Ammon's horn (tissue), 1 donor: ENCODE results near the gene ARFIP1.

Source experiments
- DNase-seq: peaks from one replicate; pipeline ENCODE4 v3.0.0-alpha.2; 2016; ENCODE audit warnings: low spot score

The ARFIP1 gene

DNA sequence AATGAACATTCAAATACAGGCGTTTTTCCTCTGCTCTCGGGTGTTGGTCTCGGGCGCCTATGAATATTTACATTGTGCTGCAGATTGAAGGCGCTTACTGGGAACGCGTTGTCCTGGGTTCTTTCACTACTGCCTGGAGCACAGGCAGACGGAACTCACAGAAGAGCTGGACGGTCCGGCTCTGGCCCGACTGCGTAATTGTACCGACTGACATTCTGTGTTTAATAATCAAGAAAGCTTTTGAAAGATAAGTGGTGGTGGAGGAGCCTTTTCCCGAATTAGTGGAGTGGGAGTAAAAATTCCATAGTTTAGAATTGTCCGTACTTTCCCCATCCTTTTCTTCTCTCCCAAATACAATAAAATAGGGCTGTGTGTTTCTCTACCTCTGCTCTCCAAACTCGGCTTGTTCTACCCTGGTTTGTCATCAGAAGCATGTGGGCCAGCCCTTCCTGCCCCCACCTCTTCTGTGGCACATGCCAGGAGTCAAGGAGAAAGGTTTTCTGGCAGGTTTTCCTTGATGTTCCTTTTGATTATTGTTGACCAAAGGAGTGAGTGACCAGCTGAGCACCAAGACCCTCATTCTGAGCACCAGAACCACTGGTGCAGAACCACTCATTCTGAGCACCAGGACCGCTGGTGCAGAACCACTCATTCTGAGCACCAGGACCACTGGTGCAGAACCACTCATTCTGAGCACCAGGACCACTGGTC lies 158.6 kb downstream of the ARFIP1 start:
- no peak for DNase-seq

DNA sequence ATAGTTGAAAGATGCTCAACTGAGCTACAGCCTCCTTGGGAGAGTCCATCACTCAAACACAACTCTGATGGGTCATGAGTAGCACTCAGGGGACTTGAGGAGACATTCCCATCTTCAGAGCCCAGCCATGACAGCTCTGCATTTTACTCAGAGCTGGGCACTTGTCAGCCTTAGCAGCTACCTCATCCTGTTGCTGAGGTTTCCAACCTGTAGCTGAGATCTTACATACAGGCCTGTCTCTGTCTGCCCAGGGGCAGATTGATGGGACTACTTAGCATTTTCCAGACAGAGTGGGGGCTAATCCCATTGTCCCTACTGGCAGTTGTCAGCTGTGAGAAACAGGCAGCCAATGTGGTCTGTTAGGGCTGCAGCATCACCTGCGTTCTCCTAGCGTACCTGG lies 159.9 kb downstream of the ARFIP1 start:
- no peak for DNase-seq

DNA sequence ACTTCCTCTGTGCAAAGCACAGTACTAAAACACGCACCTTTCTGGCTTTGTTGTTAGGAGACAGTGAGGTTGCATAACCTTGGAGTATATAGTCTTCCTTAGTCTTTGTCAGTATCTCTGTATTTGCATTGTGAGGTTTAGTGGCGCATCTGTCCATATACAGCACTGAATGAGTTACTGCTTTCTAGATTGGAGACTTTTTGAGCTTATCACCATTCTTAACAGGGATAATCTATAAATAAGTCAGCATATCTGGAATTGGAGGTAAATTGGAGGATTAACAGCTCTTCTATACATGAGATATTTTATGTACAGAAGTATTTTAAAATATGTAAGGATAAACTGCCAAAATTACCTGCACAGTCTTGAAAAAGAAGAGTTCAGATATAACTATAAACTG lies 160.7 kb downstream of the ARFIP1 start:
- no peak for DNase-seq

DNA sequence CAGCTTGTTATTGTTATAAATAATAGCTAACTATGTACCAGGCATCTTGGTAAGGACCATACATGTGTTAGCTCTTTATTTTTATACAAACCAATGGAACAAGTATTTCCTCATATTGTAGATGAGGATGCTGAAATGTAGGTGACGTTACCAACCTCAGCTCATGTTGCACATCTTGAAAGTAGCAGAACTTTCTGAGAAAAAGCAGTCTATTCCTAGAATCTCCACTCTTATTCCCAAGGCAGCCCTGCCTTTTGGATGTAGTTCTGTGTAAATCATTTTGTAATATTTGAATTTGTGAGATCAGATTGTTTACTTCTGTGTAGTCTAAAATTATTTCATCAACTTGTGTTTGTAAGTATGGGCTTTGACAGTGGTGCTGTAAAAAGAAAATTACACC lies 161.7 kb downstream of the ARFIP1 start:
- no peak for DNase-seq

DNA sequence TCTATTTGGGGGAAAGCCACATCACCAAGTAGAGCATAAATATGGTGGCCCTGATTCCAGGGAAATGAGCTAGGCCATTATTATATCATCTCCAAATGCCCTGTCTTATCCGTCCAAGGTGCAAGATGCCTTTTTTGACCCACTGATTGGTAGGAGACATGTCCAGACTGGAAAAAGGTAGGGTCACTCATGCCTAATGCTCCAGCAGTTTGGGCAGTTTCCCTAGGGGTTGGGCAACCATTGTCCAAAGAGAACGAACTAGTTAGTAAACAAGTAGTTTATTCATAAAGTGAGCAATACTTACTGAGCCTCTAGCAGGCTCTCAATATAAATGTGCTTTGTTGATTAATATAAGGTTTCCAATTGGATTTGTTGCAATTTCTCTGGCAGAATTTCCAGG lies 162.6 kb downstream of the ARFIP1 start:
- DNase-seq: no peak

- DNase-seq: no peak
Measured at GRCh38 chr4:152943672-152944071, 163.9 kb downstream of the ARFIP1 start.

DNA sequence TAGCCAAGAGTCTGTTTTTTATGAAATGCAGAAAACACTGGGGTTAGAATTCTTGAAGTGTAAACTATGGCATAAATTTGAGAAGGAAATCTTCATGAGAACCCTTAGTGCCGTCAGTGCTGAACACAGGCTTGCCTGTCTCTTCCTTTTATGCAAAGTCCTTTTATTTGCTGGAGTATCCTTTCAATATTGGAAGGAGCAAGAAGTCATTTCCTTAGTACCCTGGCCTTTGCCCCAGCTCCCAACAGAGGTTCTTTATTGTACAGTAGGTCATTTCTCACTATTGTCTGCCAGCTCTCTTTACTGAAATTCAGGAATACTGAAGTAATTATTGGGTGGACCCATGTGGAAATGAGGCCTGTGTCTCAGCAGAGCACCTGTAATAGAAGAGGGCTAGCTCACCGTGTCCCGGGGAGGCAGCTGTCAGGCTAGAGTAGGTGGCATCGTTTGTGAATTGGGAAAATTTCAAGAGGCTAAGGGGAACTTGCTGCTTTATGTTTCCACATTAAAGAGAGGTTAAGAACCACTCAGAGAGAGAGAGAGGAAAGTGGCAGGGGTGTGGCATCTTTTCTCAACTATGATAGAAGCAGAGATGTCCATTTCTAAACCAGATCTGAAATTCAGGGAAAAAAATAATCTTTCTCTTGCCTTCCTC lies 165.0 kb downstream of the ARFIP1 start:
- no peak for DNase-seq

DNA sequence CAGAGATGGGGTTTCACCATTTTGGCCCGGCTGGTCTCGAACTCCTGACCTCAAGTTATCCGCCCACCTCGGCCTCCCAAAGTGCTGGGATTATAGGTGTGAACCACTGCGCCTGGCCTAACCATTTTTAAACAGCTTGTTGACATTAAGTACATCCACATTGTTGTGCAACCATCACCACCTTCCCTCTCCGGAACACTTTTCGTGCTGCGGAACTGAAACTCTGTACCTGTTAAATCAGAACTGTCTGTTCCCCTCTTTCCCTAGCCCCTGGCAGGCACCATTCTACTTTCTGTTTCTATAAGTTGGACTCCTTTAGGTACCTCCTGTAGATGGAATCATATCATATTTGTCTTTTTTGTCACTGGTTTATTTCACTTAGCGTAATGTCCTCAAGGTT lies 165.9 kb downstream of the ARFIP1 start:
- no peak for DNase-seq

DNA sequence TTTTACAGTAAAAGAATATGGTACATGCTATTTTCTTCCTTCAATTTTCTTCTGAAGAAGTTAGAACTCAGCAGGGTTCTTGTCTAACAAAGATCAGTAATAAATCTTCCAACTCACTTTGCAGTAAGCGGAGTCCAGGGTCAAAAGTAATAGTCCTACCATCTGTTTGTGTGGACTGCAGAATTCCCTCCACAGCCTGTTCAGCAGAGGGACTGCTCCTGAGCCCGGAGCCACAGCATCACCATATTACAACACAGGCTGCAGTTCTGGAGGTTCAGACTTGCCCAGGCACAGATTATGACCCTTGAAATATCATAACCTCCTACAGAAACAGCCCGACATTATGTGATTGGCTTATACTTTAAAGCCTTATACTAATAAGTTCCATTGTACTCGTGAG lies 166.7 kb downstream of the ARFIP1 start:
- DNase-seq: no peak

GRCh38 chr4:152947311-152947710 lies 167.6 kb downstream of the ARFIP1 start:
- DNase-seq: no peak

GRCh38 chr4:152949930-152950329 lies 170.2 kb downstream of the ARFIP1 start:
- no peak for DNase-seq

- no peak for DNase-seq
Measured at GRCh38 chr4:152950402-152951274, 170.9 kb downstream of the ARFIP1 start.

DNA sequence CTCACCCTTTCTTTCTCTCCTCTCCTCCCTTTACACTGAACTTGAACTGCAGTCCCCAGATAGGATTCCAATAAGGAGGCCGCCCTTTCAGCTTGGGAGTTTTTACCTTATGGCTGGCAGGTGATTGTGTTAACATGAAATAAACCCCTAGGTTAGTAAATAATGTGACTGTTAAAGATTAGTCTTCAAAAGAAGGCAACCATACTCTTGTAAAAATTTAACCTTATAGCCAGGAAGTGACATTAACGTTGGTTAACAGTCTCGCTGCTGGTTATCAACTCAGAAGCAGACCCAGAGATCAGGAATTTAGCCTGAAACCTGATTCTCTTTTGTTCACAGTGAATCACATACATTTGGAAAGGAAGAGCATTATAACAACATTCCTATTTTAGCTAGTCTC lies 171.6 kb downstream of the ARFIP1 start:
- no peak for DNase-seq

- DNase-seq: no peak
Measured at GRCh38 chr4:152953514-152953913, 173.8 kb downstream of the ARFIP1 start.

- DNase-seq: no peak
Measured at GRCh38 chr4:152954741-152955140, 175.0 kb downstream of the ARFIP1 start.

GRCh38 chr4:152956147-152956546 lies 176.4 kb downstream of the ARFIP1 start:
- no peak for DNase-seq

DNA sequence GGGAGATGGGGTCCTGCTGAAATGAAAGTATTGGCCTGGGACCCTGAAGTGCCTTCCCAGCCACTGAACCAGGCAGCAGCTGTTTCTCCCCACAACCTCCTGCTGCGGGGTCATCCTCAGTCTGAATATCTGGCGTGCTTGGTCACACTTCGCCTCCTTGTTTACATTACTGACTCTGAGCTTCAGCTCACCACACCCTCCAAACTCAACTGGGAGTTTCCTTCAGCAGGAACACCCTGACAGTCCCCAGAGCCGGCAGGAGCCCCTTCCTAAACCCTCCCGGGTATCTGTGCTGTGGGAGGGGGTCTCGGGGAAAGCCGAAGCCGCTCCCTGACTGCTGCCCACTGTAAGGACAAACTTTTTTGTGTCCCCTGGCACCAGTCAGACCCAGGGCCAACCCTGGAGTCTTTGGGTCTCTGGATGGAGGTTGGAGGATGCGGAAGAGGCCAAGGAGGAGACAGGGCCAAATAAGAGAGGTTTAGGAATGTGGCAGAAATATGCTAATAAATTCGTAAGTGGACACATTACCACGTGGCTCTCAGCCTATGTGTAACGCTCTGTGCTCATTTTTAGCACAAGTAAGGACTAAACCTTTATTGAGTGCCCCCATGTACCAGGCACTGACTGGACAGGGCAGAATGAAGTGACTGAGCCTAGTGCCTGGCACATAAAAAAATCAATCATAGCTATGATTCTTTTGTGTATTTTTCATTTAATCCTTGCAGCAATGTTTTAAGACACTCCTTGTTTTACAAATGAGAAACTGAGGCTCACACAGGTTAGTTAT lies 177.1 kb downstream of the ARFIP1 start:
- no peak for DNase-seq

GRCh38 chr4:152957437-152958171 lies 177.8 kb downstream of the ARFIP1 start:
- DNase-seq: no peak

DNA sequence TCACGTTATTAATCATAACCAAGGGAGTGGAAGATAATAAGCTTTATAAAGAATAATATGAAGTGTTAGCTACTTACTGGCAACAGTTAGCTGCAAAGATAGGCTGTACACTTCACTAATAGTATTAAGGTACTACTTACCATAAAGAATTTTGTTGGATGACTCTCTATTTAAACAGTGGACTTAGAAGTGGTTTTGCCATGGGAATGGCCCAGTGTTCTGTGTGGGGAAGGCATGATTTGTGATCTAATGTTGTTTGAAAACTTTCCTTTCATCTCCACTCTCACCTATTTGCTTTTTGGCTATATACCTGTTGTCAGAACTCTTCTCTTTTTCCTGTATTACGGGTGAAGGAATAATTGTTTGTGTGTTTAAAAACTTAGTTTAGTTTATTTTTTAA lies 179.3 kb downstream of the ARFIP1 start:
- DNase-seq: no peak

- DNase-seq: no peak
Measured at GRCh38 chr4:152960082-152960481, 180.3 kb downstream of the ARFIP1 start.

DNA sequence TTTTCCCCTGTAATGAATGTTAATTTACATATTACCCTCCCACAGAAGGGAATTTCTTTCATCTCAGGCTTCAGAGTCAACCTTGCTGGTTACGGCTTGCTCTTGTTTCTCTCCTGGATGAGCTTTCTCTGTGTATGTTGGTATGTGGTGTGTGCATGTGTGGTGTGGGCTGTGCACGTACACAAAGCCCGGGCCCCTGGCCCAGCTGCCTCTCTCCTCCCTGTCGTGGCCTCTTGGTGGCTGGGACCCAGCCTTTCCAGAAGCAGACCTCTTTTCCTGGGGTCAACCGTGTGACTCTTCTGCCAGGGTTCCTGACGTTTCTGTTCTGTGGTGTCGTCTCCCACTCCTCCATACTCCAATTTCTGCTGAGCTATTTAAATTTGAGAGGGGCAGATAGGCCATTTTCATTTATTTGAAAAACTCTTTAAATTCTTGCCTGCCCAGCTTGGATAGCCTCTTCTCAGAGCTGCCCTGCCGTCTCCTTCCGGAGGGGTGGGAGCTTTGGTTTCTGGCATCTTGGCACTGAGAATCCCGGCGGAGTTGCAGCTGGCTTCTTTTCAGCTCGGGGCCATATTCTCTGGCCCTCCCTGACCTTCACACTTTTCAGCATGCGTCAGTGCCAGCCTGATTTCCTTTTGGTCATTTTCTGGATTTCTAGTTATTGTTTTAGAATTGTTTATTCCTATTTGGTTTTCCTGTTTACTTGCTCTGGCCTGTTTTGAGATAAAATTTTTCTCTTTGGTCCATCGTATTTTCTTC lies 181.4 kb downstream of the ARFIP1 start:
- DNase-seq: no peak
